SU-DHL-6 (cell line): Measurements from ENCODE around the gene RNF19B.

Experiments
- EZH2phosphoT487 ChIP-seq: fragments of 200-600 bp; sonication (generic), shearing (Covaris generic); conservative IDR thresholded peaks from 2 replicates; pipeline ENCODE4 v1.6.1; 2018; ENCODE audit warnings: mild to moderate bottlenecking, antibody characterized with exemption, low read length, moderate library complexity, mixed read lengths
- TF ChIP-seq, protein P1 (sequence below): fragments of 200-600 bp; sonication (generic); IDR thresholded peaks from one replicate; pipeline ENCODE4 v1.5.1; 2017; ENCODE audit warnings: antibody characterized with exemption, mild to moderate bottlenecking, low read length, moderate library complexity; ENCODE audit not compliant: insufficient read depth, poor library complexity, severe bottlenecking

DNA sequence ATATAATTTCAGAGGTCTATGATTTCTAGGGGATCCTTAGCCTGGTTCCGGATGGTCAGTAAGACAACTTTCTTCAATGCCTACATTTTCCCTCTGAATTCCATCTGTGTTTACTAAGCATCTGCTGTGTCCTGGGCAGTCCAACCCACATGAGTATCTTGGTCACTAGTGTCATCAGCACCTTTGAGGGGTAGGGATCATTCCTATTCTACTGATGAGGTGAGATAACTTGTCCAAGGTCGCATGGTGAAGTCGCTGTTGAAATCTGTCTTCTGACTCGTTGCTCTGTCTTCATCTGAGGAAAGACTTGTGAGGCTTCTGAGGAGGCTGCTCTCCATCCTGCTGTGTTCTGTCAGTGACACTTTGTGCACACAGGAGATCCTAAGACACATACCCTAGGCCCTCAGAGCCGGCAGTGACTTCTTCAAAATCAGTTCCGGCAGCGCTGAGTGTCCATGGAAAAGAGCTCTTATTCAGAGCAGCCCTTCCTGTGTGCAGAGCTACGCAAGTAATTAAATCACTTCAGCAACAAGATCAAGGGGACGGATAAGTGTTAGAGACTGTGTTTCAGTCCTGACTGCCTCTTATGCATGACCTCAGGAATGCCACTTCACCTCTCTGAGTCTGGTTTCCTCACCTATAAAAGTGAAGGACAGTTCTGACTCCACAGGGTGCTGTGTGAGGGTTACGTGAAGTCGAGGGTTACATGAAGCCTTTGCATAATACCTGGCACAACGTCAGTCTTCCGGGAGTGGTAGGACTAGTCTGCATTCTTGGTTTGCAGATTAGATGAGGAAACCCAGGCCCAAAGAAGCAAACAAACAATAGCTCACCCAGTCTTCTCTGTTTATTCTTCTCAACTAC, 43.7 kb upstream of the RNF19B start:
- TF ChIP-seq, protein P1, sequence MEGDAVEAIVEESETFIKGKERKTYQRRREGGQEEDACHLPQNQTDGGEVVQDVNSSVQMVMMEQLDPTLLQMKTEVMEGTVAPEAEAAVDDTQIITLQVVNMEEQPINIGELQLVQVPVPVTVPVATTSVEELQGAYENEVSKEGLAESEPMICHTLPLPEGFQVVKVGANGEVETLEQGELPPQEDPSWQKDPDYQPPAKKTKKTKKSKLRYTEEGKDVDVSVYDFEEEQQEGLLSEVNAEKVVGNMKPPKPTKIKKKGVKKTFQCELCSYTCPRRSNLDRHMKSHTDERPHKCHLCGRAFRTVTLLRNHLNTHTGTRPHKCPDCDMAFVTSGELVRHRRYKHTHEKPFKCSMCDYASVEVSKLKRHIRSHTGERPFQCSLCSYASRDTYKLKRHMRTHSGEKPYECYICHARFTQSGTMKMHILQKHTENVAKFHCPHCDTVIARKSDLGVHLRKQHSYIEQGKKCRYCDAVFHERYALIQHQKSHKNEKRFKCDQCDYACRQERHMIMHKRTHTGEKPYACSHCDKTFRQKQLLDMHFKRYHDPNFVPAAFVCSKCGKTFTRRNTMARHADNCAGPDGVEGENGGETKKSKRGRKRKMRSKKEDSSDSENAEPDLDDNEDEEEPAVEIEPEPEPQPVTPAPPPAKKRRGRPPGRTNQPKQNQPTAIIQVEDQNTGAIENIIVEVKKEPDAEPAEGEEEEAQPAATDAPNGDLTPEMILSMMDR, result no peak
- no peak for TF ChIP-seq EZH2phosphoT487
